Esophagus muscularis mucosa (tissue), 4 donors: ENCODE measurements around the gene GRIP1. TPM values are rescaled to one million over a fixed set of nuclear protein-coding genes. Genes with fewer than 3 reads are reported as not detected.

Experiments used
- DNase-seq: peaks from one replicate; pipeline ENCODE4 v3.0.0-alpha.2; 2017; ENCODE audit errors: extremely low spot score
- H3K27ac ChIP-seq, 4 donors: fragments of 200-600 bp; sonication (generic); replicated peaks in 1 of 4; 1 replicate in 3 of 4; 2 replicates in 1 of 4; pipeline ENCODE4 v1.5.1; 2016 to 2019; ENCODE audit warnings: mild to moderate bottlenecking in 1 of 4
- H3K27me3 ChIP-seq, 4 donors: fragments of 200-600 bp; sonication (generic); one replicate each; pipeline versions ENCODE4 v1.5.1 to v1.6.0; 2016 to 2019
- H3K36me3 ChIP-seq, 4 donors: fragments of 200-600 bp; sonication (generic); one replicate each; pipeline ENCODE4 v1.5.1; 2016 to 2019
- H3K4me1 ChIP-seq, 4 donors: fragments of 200-600 bp; sonication (generic); one replicate each; pipeline ENCODE4 v1.5.1; 2016 to 2019
- H3K4me3 ChIP-seq, 4 donors: fragments of 200-600 bp; sonication (generic); 1 replicate in 2 of 4; 2 replicates in 2 of 4; pipeline ENCODE4 v1.5.1; 2016 to 2019; ENCODE audit warnings: mild to moderate bottlenecking in 4 of 4, moderate library complexity in 1 of 4
- H3K9me3 ChIP-seq, 4 donors: fragments of 200-600 bp; sonication (generic); 1 replicate in 3 of 4; 2 replicates in 1 of 4; pipeline ENCODE4 v1.5.1; 2016 to 2019
- EP300 ChIP-seq: sonication (generic); formaldehyde crosslinking; IDR thresholded peaks from one replicate; pipeline ENCODE4 v1.6.1; 2017; ENCODE audit warnings: antibody characterized with exemption
- POLR2A ChIP-seq: fragments of 450-650 bp; IDR thresholded peaks from one replicate; pipeline ENCODE4 v1.6.1; 2017; ENCODE audit warnings: antibody characterized with exemption, moderate library complexity, mild to moderate bottlenecking, low read depth
- POLR2AphosphoS5 ChIP-seq, 2 donors: sonication (generic); formaldehyde crosslinking; IDR thresholded peaks; one replicate each; pipeline ENCODE4 v1.6.1; 2017; ENCODE audit warnings: antibody characterized with exemption in 2 of 2
- WGBS: methylation state at CpG from one replicate; pipeline ENCODE4 v1.1.5; 2018; 5-methylcytosine and 5-hydroxymethylcytosine counted together
- intact Hi-C: fragments of 100-400 bp; cut with DNase I; formaldehyde crosslinking; loops from one replicate; pipeline ENCODE4 v1.15.1; 2023
- total RNA-seq, 4 donors: library from RNA; depleted of rRNA; stranded (reverse); fragments of >200 nt; gene quantifications; one replicate each; pipeline versions ENCODE4 v1.1.0 to v1.2.1, GENCODE V29; 2016
- TF ChIP-seq, protein P1 (sequence below), 3 experiments: fragments of 200-600 bp in 2 of 3; fragments of 450-650 bp in 1 of 3; sonication (generic) in 2 of 3; IDR thresholded peaks; one replicate each; pipeline ENCODE4 v1.5.1; 2017 to 2019; ENCODE audit warnings: antibody characterized with exemption in 3 of 3, mild to moderate bottlenecking in 2 of 3, moderate library complexity in 1 of 3

Gene GRIP1
- total RNA-seq, 4 donors from 2014 or later, result 12.5 to 15.2 (median 13.6) TPM

DNA sequence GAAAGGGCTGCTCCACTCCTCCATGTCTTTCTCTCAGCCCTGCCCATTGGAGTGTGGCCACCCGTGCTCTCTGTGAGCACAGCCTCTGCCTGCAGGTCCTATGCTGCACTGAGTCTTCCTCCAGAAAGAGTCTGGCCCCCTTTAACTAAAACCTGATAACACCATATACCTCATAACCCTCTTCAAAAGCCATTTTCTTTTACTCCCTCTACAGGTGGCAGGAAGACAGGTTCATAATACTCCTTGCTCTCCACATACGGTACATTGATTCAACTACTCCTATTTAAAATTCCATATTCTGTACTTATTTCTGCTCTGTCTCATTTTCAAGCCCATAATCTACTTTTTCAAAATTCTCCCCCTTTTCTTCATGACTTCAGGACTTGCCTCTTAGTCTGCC, 232.6 kb downstream of the GRIP1 start:
- TF ChIP-seq POLR2A (no peak), POLR2AphosphoS5 (IDR thresholded peaks at IDR 0.05) (no peak), EP300 (no peak)
- TF ChIP-seq, protein P1, sequence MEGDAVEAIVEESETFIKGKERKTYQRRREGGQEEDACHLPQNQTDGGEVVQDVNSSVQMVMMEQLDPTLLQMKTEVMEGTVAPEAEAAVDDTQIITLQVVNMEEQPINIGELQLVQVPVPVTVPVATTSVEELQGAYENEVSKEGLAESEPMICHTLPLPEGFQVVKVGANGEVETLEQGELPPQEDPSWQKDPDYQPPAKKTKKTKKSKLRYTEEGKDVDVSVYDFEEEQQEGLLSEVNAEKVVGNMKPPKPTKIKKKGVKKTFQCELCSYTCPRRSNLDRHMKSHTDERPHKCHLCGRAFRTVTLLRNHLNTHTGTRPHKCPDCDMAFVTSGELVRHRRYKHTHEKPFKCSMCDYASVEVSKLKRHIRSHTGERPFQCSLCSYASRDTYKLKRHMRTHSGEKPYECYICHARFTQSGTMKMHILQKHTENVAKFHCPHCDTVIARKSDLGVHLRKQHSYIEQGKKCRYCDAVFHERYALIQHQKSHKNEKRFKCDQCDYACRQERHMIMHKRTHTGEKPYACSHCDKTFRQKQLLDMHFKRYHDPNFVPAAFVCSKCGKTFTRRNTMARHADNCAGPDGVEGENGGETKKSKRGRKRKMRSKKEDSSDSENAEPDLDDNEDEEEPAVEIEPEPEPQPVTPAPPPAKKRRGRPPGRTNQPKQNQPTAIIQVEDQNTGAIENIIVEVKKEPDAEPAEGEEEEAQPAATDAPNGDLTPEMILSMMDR (IDR thresholded peaks at IDR 0.05), result no peak
- peaks cover 0 to 3% (median 0%) of the 10 kb centered on the region in 4 donors for H3K36me3 ChIP-seq
- DNase-seq, result no peak
- H3K4me3 ChIP-seq, result no peak overlapping the region
- intact Hi-C loops, result no loop called here
- H3K9me3 ChIP-seq, result no peaks in the 10 kb centered on the region
- WGBS, result 90% methylated on average over 2 of the region's 2 CpGs
- no peak overlapping the region for H3K27ac ChIP-seq
- no peaks in the 10 kb centered on the region for H3K4me1 ChIP-seq
- no peaks in the 10 kb centered on the region for H3K27me3 ChIP-seq

DNA sequence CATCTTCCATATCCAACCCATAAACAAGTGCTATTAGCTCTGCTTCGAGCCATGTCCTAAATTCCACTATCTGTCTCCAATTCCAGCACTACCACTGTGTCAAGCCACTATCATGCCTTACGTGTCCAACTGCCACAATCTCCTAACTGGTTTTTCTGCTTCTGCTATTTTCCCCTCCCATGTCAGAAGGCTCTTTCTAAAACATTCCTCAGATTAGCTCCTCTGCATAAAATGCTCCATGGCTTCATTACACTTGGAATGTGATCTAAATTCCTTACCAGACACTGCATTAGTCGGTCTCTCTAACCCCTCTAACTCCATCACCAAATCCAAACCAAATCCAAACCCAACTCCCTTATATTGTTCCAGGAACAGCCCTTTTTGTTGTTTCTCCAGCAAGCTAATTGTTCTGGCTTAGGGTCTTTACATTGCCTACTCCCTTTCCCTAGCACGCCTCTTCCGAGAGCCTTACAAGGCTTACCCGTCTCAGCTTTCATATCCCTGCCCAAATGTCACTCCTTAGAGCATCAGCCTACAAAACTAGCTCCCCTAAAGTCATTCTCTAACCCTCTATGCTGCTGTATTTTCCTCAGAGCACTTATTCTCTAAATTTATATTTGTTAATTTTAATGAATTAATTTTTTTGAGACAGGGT, 236.8 kb downstream of the GRIP1 start:
- no peak for DNase-seq
- no peaks in the 10 kb centered on the region for H3K9me3 ChIP-seq
- H3K4me3 ChIP-seq, result no peak overlapping the region
- intact Hi-C loops, result no loop called here
- no peak for TF ChIP-seq POLR2AphosphoS5 (IDR thresholded peaks at IDR 0.05)
- TF ChIP-seq, protein P1 (IDR thresholded peaks at IDR 0.05), result no peak
- TF ChIP-seq EP300, result no peak
- TF ChIP-seq POLR2A, result no peak
- H3K27ac ChIP-seq, result no peak overlapping the region
- no peaks in the 10 kb centered on the region for H3K27me3 ChIP-seq
- 91% methylated on average over 6 of the region's 6 CpGs for WGBS
- no peaks in the 10 kb centered on the region for H3K4me1 ChIP-seq
- peaks cover 0 to 3% (median 0%) of the 10 kb centered on the region in 4 donors for H3K36me3 ChIP-seq

DNA sequence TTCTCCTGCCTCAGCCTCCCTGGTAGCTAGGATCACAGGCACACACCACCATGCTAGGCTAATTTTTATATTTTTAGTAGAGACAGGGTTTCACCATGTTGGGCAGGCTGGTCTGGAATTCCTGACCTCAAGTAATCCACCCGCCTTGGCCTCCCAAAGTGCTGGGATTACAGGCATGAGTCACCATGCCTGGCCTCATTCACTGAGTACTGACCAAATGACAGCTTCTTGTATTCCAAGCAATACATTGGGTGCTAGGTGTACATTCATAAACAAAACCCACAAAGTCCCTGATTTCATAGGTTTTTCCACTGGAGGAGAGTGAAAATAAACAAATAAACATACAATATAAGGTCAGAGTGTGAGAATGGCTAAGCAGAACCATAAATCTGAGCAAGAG, 240.3 kb downstream of the GRIP1 start:
- Histone ChIP-seq H3K4me1 (no peaks in the 10 kb centered on the region), H3K4me3 (no peak overlapping the region), H3K27ac (no peak overlapping the region), H3K27me3 (no peaks in the 10 kb centered on the region), H3K36me3 (no peaks in the 10 kb centered on the region), H3K9me3 (no peaks in the 10 kb centered on the region)
- no peak for TF ChIP-seq EP300
- no peak for TF ChIP-seq POLR2A
- TF ChIP-seq, protein P1 (IDR thresholded peaks at IDR 0.05), result no peak
- intact Hi-C loops, result no loop called here
- 88% methylated on average over 1 of the region's 1 CpG for WGBS
- DNase-seq, result no peak

DNA sequence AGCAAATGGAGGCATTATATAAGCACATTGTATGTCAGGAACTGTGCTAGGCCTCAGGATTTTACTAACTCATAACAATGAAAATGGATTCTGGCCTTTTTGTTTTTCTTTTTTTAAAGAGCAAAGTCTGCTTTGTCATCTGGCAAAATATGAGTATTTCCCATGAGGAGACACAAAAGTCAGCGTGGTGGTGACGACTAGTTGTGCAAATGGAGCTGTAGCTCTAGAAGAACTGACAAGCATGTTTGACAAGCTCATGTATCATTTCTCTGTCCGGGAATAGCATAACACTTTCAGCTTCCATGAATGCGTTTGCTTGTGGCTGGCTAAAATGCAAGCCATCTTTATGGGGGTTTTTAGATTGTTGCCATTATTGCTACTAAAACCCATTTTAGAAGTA, 248.8 kb downstream of the GRIP1 start:
- intact Hi-C loops, result no loop called here
- no peaks in the 10 kb centered on the region for H3K27me3 ChIP-seq
- no peak for DNase-seq
- no peak overlapping the region for H3K4me3 ChIP-seq
- TF ChIP-seq POLR2A (no peak), POLR2AphosphoS5 (IDR thresholded peaks at IDR 0.05) (no peak), EP300 (no peak)
- TF ChIP-seq, protein P1 (IDR thresholded peaks at IDR 0.05), result no peak
- no peaks in the 10 kb centered on the region for H3K4me1 ChIP-seq
- H3K36me3 ChIP-seq, result peaks cover 0 to 3% (median 0%) of the 10 kb centered on the region in 4 donors
- no peak overlapping the region for H3K27ac ChIP-seq
- WGBS, result 80% methylated on average over 4 of the region's 4 CpGs
- H3K9me3 ChIP-seq, result peaks cover 0 to 1% (median 0%) of the 10 kb centered on the region in 4 donors

DNA sequence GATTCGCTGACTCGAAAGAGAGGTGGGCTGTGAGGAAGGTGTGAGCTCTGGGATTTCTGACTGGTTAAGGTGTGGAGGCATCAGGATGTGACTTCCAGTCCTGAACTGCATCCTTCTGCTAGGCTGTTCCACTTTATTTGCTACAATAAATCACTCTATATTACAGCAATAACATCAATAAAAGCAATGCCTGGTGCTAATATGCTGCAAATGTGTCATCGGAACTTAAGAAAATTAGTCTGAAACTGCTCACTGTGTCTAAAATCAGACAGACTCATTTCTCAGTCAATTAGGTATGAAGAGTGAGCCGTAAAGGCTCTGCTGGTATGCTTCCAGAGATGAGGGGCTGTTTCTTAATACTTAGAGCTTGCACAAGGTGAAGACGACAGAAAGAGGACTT, 250.0 kb downstream of the GRIP1 start:
- no peak for DNase-seq
- 91% methylated on average over 5 of the region's 5 CpGs for WGBS
- H3K27ac ChIP-seq, result no peak overlapping the region
- no peaks in the 10 kb centered on the region for H3K27me3 ChIP-seq
- no peak for TF ChIP-seq POLR2A
- no peak for TF ChIP-seq POLR2AphosphoS5 (IDR thresholded peaks at IDR 0.05)
- no peak for TF ChIP-seq EP300
- TF ChIP-seq, protein P1 (IDR thresholded peaks at IDR 0.05), result no peak
- intact Hi-C loops, result no loop called here
- no peak overlapping the region for H3K4me3 ChIP-seq
- H3K36me3 ChIP-seq, result peaks cover 0 to 3% (median 0%) of the 10 kb centered on the region in 4 donors
- no peaks in the 10 kb centered on the region for H3K4me1 ChIP-seq
- H3K9me3 ChIP-seq, result peaks cover 0 to 8% (median 0%) of the 10 kb centered on the region in 4 donors
